M059J (cell line): ENCODE results near the gene PTPRU. TPM values are rescaled to one million over a fixed set of nuclear protein-coding genes. Genes with fewer than 3 reads are reported as not detected.
A peak's percentile ranks its signal among the peaks of the same experiment; 100 is the strongest.

Experiments
- DNase-seq: peaks from one replicate; pipeline ENCODE4 v3.0.0-alpha.2; 2012; ENCODE audit warnings: low read depth
- total RNA-seq: library from RNA; depleted of rRNA; stranded (reverse); fragments of >200 nt; shearing (Covaris generic); gene quantifications from 2 replicates; pipeline ENCODE4 v1.2.3, GENCODE V29; 2014

Gene PTPRU
- total RNA-seq, 1 experiment from 2014 or later: 3.3 TPM

- no peak for DNase-seq
Measured at GRCh38 chr1:29267321-29268070, 31.2 kb downstream of the PTPRU start.

DNA sequence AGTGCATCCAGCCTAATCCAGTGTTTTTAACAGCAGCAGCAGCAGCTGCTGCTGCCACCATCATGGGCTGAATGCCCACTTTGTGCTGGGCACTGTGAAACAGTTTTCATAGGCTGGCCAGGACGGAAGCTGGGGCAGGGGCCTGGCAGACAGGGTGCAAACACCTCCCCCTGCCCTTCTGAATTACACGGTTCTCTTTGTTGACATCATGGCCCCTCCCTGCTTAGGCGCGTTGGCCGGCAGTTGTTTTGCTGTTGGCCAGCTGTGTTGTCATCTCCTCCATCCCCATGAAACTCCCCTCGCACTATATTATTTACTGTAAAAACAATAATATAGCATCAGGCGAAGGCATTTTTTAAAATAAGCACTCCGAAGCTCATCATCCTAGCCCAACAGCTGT, 33.1 kb downstream of the PTPRU start:
- no peak for DNase-seq

GRCh38 chr1:29270929-29271521, 34.7 kb downstream of the PTPRU start:
- no peak for DNase-seq

DNA sequence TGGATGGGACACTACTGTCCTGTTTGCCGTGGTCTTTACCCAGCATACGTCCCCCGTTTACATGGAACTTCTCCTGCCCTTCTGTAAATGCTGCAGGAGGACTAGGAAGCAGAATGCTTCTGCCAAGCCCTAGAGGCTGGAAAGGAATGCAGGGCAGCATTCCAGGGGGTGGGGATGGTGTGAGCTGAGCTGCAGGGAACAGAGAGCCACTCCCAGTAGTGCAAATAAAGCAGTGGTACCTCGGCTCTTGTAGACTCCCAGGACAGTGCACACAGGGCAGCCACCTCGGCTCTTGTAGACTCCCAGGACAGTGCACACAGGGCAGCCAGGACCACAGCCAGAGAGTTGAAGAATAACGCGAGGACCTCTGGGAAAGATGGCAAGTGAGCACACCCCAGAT, 35.4 kb downstream of the PTPRU start:
- DNase-seq: peak; percentile 72

DNA sequence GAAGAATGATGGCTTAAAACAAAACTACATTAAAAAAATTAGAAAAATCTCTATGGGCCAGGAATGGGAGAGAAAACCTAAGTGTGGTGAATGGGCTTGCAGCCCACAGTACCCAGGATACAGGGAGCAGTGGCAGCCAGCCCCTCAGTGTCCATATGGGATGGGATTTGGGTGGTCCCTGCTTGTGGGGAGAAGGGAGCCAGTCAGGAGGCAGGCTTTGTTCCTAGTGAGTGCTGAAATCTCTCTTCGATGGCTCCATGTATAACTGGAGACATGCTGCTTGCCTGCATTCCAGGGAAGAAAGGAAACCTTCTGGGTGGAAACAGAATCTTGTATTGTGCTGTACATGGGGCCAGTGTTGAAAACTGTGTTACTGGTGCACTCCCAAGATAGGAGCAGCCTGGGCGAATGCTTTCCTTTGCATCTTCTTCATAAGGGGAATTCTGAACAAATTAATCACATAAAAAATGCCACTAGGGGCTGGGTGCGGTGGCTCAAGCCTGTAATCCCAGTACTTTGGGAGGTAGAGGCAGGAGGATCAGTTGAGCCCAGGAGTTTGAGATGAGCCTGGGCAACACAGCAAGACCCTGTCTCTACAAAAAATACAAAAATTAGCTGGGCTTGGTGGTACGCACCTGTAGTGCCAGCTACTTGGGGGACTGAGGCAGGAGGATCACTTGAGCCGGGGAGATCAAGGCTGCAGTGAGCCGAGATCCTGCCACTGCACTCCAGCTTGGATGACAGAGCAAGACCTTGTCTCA, 36.0 kb downstream of the PTPRU start:
- DNase-seq: no peak

DNA sequence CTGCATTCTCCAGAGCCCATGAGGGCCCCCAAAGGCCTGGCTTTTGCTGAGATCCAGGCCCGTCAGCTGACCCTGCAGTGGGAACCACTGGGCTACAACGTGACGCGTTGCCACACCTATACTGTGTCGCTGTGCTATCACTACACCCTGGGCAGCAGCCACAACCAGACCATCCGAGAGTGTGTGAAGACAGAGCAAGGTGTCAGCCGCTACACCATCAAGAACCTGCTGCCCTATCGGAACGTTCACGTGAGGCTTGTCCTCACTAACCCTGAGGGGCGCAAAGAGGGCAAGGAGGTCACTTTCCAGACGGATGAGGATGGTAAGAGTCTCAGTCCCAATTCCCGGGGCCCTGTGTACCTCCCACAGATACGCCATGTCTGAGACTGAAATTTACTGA, 39.1 kb downstream of the PTPRU start:
- DNase-seq: no peak

- DNase-seq: no peak
Measured at GRCh38 chr1:29278124-29278523, 41.8 kb downstream of the PTPRU start.

- DNase-seq: no peak
Measured at GRCh38 chr1:29279406-29279805, 43.1 kb downstream of the PTPRU start.

- no peak for DNase-seq
Measured at GRCh38 chr1:29279951-29280391, 43.6 kb downstream of the PTPRU start.

DNA sequence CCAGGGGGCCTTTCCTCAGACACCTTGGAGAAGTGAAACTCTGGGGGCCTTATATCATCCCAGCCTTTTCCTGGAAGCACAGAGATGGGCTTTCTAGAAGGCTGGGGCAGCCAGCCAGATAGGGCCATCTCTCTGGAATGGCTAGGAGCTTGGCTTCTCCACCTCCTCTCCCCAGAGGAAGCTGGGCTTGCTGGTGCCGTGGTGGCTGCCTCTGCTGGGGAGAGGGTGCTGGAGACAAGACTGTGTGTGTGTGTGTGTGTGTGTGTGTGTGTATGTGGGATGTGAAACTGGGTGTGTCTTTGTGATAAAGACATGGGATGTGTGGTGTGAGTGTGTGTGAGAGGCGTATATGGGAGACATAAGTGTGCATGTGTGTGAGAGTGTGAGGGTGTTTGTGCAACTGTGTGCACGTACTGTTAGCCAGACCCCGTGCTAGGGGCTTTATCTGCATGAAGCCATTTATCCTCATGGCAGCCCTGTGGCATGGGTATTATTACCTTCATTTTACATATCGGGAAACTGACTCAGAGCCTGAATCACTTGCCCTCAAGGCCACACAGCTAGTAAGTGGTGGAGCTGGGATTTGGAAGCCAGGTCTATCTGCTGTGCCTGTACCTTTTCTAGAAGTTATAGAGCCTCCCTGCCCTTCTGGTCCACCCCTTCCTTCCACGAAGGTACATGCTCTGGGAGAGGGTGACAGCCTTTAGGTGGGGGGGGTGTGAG, 44.2 kb downstream of the PTPRU start:
- DNase-seq: peak; percentile 74

DNA sequence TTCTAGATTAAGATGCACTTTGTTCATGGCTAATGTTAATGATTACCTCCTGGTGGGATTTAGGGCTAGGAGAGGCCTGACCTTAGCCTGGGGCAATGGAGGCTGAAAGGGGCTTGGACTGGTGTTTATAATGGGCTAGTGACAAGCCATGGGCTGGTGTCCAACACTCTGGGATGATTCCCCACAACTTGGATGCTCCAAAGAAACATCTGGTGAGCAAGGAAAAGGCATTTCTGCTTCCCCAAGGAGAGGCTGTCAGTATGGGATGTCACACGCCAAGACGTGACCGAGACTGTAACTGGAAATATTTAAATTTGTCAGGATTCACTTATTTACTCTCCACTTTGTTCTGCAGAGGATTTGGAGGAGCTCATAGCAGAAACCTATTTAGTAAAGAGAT, 45.2 kb downstream of the PTPRU start:
- no peak for DNase-seq

DNA sequence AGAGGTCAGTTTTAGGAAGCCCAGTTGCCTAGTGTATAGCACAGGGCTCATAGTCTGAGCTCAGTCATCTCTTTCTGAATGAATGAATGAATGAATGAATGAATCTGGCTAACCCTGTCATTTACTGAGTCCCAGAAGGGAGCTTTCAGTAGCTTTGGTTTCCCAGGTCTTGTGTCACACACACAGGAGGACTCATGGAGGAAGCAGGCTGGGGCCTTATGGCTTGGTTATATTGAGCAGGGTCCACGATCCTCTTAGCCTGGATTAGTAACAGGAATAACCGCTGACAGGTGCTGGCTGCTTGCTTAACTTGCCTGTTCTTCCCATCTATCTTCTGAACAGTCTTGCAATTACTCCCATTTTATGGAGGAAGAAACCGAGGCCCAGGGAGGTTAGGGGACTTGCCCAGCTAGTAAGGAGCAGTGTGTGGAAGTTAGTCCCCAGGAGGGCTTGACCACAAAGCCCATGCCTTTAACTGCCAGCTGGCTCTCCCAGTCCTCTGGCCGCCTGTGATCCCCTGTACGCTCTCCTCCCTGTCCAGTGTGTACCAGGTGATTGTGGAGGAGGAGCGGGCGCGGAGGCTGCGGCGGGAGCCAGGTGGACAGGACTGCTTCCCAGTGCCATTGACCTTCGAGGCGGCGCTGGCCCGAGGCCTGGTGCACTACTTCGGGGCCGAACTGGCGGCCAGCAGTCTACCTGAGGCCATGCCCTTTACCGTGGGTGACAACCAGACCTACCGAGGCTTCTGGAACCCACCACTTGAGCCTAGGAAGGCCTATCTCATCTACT, 46.0 kb downstream of the PTPRU start:
- no peak for DNase-seq

DNA sequence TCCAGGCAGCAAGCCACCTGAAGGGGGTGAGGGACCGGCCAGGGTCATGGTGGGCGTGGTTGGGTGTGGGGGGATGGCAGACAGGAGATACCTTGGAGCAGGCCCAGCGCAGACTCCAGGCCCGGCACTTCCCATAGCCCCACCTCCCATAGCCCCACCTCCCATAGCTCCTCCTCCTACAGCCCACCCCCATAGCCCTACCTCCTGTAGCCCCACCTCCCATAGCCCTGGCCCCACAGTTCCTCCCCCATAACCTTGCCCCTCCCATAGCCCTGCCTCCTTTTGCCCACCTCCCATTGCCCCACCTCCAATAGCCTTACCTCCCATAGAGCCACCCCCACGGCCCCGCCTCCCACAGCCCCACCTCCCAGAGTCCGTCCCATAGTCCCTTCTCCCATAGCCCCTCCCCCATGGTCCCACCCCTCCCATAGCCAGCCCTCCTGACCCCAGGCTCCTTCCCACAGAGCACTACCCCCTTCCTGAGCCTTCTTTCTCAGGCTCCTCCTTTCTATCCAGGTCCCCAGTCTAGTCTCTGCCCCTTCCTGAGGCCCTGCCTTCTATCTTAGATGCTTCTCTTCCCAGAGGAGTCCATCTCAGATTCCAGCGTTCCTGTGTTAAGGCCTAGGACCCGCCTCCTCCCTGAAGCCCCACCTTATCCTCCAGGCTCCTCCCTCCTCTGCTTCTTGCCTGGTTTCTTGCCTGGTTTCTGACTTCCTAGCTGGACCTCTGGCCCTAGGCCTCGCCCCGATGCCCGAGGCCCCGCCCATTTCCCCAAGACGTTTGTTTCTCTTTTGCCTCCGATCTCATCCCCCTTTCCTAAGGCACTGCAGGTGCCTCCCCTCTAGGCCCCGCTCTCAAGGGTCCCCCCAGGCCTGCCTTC, 46.8 kb downstream of the PTPRU start:
- peak; percentile 51 for DNase-seq

DNA sequence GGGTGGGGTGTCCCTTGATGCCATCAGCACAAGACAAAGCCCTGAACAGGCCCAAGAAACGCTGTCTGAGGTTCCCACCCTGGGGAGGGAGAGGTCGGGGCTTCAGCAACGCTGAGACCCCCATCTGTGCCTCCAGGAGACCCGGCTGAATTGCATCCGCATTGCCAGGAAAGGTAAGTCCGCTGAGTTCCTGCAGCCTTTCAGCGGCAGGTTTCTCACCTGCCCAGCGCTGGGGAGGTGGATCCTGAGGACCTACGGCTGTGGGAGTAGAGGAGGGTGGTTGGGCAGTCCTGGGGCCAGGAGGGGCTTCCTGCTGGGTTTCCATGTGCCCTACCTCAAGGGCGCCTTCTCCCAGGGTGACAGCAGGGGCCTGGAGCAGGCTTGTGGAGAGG, 47.5 kb downstream of the PTPRU start:
- no peak for DNase-seq

DNA sequence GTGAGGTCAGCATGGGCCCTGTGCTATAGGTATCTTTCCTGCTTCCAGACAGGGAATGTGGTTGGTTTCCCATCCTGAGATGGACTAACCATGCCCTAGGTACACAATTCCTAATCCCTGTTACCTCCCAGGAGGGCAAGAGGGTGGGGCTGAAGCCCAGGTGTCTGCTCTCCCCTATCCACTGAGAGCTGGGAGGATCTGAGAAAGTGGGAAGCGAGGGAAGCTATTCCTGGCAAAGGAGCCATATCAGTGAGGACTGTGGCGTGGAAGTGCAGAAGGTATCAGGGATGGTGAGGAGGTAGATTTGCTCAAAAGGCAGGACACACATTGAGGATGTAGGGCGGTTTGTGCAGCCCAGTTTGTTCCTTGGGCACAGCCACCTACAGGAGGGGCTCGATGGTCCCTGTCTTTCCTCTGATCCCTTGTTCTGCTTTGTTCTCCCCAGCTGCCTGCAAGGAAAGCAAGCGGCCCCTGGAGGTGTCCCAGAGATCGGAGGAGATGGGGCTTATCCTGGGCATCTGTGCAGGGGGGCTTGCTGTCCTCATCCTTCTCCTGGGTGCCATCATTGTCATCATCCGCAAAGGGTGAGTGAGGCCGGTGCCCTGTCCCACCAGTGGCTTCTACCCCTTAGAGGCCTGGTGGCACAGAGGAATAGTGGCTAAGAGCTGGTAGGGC, 48.1 kb downstream of the PTPRU start:
- no peak for DNase-seq

GRCh38 chr1:29284961-29285560, 48.7 kb downstream of the PTPRU start:
- no peak for DNase-seq

GRCh38 chr1:29285771-29286170, 49.4 kb downstream of the PTPRU start:
- DNase-seq: no peak

DNA sequence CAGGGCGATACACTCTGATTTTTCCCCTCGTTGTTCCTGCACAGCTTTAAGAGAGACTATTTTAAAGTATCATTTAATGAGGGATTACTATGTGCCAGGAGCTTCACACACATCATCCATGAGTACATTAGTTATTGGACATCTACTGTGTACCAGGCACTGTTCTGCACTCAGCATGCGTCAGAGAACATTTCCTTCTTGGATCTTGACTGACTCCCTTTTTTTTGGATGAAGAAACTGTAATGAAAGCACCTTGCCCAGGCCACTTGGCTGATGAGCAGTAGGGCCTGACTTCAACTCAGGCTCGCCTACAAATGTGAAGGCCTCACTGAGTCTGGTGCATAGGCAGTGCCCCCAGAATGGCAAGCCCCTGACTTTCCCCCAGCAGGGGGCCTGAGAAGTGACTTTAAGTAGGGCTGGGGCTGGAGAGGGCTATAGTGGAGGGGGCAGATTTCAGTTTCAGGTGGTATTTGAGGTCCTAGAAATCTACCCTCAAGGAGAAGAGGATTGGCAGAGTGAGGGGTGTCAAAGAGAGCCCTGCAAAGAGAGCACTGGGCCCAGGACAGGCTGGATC, 50.0 kb downstream of the PTPRU start:
- no peak for DNase-seq

DNA sequence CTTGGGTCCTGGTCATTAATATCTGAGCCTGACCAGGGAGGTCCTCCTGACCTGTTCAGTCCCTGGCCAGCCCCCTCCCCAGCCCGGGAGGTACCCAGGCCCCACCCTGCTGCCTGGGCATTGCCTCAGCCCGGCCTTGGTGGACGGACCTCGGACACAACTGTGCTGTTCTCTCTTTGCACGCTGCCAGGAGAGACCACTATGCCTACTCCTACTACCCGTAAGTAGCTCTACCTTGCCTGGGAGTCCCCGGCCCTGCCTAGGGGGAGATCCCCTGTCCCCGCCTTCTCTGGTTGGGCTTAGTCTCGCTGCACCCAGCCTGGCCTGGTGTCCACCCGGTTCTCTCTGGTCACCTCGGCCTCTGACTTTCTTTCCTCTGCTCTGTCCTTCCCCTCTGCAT, 53.2 kb downstream of the PTPRU start:
- DNase-seq: no peak
